CD4-positive, alpha-beta T cell treated with Interferon gamma for 1 hour (primary cell): ENCODE measurements around the gene LRIT2.
"Not testable (repeated sequence)": the region's sequence is repeated elsewhere in the genome, so short reads cannot be mapped to it uniquely, and the experiment has no call there.

Source experiments
- DNase-seq: peaks from one replicate; pipeline ENCODE4 v3.0.0-alpha.2; 2020

LRIT2 gene

DNA sequence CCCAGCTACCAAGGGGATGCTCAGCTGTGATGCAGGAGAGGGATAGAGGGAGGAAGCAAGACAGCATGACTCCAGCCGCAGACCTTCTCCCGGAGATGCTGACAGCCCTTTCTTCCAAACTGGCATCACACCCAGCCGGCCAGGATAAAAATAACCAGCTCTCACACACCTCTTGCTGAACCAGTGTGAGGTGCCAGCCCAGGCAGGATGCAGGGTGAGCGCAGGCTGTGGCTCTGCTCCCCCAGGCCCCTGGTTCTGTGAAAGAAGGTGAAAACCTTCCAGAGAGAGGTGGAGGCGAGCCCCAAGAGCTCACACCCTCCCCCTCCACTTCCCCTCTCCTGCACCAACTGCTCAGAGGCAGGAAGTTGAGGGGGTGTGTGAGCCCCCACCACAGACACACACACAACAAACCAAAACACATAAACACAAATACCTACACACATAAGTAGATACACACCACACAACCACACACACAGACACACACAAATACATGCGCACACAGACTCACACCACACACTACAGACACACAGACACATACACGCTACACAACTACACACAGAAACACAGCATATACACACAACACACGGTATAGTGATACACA, 47.7 kb downstream of the LRIT2 start:
- peak; percentile 70 for DNase-seq

DNA sequence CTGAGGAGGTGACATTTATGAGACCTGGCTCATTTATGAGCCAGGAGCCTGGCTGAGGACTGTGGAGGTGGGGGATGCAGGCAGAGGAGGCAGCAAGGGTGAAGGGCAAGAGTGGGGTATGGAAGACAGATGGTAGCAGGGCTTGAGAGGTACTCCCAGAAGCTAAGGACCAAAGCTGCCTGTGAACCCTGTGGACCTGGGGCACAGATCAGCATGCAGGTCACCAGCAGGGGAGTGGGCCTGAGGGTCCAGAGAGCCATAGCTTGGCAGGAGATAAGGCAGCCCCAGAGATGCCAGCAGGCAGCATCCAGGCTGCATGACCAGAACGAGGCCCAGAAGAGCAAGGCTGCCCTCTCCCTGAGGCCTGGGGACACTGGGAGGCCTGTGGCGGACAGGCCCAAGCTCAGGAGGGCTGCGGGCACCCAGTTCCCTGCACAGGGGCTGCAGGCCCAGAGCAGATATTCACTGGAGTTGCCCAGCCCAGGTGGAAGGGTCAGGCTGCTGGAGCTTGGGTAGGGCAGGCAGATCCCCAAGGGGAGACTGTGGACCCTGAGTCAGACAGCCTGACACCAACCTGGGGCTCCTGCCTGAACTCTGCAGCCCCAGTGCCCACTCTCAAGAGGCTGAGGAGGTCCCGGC, 48.4 kb downstream of the LRIT2 start:
- DNase-seq: no peak

DNA sequence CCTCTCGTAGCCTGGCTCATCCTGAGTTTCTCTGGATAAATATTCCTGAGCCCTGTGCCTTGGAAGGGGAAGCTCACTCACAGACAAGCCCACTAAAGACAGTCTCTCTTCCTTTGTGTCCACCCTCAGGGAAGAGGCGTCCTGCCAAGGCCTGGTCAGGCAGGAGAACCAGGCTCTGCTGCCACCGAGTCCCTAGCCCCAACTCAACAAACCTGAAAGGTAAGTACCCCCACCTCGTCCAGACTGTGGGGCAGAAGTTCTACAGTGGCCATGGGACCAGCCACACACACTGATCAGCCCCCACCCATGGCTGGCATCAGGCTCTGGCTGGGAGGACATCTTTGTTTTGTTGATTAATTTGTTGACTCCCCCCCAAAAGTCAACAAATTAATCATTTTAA, 49.0 kb downstream of the LRIT2 start:
- DNase-seq: no peak

DNA sequence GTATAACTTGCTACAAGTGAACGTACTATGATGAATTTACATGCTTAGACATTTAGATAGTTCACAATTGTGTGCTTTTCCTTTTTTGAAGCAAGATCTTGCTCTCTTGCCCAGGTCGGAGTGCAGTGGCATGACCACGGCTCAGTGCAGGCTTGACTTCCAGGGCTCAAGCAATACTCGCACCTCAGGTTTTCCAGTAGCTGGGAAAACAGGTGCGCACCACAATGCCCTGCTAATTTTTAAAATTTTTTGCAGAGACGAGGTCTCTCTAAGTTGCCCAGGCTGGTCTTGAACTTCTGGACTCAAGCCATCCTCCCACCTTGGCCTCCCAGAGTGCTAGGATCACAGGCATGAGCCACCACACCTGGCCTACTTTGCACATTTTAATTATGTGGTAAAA, 49.9 kb downstream of the LRIT2 start:
- no peak for DNase-seq

DNA sequence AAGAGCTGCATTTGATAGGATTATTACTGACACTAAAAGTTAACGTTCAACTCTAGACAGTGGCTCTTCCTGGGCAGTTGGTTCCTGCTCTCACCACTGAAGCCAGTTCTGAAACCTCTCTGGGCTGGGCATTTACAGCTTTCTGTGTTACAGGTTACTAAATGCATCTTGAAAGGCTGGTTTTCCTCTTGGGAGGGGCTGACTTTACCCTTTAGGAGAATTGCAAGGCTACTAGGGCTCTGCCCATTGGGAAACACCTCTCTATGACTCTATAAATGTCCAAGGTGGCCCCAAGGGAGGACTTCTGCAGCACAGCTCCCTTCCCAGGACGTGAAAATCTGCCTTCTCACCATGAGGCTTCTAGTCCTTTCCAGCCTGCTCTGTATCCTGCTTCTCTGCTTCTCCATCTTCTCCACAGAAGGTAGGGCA, 51.8 kb downstream of the LRIT2 start, which contains the start of gene GPR15LG:
Gene GPR15LG, plus strand, starts transcription at position 301 of the 429 bp plus-strand sequence. Its CDS starts 51 bp downstream, at position 352.
- DNase-seq: no peak

DNA sequence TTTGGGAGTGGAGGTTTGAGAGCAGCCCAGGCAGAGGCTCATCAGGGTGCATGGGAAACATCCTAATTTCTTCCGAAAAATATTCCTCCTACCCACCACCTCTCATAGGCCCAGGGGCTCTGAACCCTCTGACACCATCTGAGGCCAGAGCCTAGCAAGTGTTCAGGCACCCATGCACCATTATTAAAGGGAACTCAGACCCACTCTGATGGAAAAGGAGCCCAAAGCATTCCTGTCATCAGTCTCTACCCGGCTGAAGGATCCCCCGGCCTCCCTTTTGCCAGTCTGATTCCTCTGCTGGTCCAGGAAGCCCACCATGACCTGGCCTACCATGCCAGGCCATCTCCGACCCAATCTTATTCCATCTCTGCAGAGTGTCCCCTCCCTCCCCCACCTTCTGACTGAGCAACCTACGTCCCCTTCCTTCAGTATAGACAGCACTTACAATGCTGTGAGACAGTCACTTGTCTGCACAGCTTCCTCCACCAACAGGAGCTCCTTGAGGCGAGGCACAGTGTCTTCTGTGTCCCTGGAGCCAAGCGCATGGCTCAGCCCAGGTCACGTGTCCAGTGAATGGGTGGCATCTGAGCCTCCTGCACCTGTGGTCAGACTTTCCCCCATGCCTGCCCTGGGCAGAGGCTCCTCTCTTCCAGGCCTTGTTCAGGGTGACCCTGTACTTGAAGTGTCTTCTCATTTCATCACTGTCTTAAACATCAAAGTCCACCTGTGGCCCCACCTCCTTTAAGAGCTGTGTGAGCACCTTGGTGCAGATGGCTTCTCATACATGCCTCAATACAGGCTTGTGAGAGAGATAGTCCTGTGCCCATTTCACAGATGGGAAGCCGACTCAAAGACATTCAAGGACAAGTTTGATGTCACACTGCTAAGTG, 52.6 kb downstream of the LRIT2 start:
- DNase-seq: no peak

DNA sequence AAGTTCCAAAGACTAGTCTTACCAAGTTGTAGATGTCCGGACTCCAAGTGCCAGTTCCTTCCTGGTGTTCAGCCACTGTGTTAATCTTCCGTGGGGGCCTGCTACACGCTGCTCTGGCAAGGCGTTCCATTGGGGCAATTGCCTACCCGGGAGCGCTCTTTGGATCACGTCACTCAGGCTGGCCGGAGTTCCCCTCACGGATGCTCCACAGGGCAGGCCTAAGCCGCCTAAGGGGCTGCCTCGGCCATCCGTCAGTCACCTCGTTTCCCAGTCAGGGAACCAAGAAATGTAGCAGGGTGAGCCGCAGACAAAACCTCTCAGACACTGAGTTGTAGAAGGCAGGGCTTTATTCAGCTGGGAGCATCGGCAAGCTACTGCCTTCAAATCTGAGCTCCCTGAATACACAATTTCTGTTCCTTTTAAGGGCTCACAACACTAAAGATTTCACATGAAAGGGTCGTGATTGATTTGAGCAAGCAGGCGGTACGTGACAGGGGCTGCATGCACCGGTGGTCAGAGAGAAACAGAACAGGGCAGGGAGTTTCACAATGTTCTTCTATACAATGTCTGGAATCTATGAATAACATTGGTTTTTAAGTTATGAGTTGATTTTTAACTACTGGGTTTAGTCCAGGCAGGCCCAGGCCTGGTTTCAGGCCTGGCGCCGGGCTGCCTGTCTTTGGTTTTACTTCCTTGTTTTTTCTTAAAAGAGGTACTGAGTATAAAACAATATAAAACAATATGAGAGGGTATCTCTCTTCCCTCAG, 53.5 kb downstream of the LRIT2 start:
- DNase-seq: not testable (repeated sequence)

DNA sequence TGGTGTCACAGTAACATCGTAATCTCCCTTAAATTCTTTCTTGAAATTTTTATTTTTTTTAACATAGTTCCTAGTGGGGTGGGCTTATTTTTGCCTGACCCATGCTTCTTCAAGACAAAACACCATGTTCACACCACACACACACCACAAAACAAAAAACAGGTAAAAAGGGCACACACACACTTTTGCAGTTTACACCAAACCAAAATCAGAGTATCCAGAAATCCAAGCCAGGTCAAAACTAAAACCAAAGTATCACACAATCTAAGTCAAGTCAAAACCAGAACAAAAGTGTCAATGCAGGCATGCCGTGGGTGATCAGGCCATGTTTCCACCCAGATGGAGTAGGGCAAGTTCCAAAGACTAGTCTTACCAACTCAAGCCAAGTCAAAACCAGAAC, 54.1 kb downstream of the LRIT2 start:
- DNase-seq: not testable (repeated sequence)
